GM21825 (cell line): ENCODE results near the gene E2F6.

ENCODE experiments used
- ATAC-seq: cut with Tn5 transposase; IDR thresholded peaks from one replicate; pipeline ENCODE4 v1.9.1; 2021; ENCODE audit warnings: mild to moderate bottlenecking, moderate library complexity; ENCODE audit not compliant: unreplicated experiment

Gene E2F6, protein sequence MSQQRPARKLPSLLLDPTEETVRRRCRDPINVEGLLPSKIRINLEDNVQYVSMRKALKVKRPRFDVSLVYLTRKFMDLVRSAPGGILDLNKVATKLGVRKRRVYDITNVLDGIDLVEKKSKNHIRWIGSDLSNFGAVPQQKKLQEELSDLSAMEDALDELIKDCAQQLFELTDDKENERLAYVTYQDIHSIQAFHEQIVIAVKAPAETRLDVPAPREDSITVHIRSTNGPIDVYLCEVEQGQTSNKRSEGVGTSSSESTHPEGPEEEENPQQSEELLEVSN

DNA sequence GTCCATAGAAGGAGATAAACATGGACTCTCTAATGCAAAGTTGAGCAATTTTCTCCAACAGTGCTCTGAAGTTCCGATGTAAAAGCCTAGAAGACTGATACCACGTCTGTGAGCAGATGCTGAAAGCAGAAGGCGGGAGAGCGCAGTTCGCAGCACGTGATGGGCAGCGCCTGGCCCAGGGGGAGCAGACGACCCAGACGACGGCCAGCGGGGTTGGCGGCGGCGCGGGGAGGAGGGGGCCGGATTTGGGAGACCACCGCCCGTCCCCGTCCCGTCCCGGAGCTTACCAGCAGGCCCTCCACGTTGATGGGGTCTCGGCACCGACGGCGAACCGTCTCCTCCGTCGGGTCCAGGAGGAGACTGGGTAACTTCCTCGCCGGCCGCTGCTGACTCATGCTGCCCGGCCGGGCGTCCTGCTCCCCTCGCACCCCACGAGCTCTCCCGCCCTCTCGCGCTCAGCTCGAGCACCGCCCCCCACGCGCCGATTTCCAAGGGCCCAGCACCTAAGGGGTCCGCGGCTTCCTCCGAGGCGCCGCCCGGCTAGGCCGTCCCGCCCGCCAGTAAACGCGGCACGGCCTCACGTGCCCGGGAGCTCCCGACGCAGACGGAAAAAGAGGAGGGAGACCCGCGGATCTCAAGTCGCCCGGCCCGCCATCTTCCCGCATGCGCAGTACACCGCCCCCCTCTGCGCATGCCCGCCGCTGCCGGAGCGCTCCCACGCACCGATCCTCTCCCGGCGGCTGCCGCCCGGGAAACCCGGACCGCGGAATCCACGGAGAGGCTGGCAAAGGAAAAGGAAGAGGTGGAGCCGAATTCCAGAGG lies at the start of gene E2F6:
TSS of gene E2F6 (minus strand) at position 677 of the 822 bp plus-strand sequence. CDS start at position 395, 282 bp downstream.
- peak; percentile 76 for ATAC-seq

DNA sequence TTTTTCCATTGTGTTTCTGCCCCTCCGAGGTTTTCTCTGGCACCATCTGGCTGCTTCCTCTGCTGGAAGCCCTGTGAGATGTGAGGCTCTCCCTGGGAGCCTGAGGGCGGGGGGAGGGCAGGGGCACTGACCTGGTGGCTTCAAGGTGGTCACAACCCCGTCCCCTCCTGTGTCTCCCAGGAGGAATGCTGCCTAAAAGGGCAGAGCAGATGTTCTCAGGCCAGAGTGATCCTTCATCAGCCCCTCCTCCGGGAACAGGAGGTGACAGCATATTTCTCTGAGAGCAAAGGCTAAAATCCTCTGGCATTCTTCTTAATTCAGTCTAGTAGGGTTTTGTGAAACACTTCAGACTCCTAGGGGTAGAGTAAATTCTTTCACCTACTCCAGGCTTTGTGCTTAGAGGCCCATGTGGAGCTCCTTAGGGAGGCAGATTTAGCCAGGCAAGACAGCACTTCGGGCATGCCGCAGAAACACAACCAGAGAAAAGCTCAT lies 49.6 kb upstream of the E2F6 start:
- no peak for ATAC-seq

DNA sequence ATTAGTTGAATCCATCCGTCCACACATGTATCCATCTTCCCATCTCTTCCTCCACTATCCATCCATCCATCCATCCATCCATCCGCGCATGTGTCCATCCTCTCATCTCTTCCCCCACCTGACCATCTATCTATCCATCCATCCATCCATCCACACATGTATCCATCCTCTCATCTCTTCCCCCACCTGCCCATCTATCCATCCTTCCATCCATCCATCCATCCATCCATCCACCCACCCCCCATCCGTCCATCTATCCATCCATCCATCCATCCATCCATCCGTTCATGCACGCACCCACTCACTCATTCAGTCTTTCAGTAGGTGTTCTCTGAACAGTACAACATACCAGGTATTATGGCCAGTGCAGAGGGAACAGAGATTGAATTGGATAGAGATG lies 48.9 kb upstream of the E2F6 start:
- no peak for ATAC-seq

DNA sequence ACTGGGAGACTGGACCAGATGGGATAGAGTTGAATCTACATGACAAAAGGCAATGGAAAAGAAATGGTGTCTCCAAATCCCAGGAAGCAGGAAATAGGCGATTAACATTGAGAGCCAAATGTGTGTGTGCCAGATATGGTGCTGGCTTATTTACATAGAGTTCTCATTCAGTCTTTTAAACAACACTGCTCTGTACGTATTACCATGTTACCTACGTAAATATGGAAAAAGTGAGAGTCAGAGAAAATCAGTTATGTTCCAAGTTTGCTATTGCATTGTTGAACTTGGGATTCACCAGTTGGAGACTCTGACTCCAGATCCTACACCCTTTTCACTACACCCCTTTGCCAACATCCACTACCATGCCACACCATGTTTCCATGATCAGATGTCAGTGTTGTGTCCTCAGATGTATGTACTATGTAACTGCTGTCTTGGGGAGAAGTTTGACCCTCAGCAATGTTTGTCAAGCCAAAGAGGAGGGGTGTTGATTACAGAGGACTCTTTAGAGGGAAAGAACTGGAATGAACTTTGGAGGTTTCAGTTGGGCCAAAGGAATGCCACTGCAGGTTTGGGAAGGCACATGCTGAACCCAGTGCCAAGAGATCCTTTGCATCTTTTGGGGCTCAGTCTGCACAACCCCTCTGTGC lies 48.2 kb upstream of the E2F6 start:
- ATAC-seq: no peak

DNA sequence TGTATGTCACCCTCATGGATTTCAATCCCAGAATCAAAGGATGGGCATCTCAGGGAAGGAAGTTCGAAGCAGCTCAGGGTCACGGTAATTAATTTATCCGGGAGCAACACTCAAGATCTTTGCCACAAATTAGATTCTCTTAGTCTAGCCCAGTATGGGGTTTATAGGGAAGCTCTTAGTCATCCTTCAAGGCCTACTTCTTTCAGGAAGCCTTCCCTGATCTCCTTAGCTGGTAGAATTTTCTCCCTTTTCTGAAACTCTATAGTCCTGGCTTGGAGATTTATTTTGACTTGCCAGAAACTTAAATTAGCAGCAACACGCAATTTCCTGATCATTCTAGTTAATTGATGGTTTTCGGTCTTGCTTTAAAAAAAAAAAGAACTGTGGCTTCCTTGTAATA lies 47.4 kb upstream of the E2F6 start:
- no peak for ATAC-seq

DNA sequence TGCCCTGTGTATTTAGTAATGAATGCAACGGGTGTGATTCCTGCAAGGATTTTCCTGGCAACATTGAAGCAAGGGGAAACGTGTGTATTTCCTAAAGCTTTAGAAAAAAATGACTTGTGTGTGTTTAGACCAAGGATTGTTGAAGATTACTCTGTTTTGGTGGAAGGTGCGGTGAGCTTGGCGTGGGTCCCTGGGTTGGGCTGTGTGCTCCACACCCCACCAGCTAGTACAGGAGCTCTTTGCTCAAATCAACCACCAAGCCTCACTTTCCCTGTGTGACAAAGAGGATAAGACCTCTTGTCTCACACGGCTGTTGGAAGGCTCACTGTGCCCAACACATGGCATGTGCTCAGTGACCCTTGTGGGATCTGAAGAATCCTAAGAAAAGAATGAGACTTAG lies 46.5 kb upstream of the E2F6 start:
- ATAC-seq: no peak

DNA sequence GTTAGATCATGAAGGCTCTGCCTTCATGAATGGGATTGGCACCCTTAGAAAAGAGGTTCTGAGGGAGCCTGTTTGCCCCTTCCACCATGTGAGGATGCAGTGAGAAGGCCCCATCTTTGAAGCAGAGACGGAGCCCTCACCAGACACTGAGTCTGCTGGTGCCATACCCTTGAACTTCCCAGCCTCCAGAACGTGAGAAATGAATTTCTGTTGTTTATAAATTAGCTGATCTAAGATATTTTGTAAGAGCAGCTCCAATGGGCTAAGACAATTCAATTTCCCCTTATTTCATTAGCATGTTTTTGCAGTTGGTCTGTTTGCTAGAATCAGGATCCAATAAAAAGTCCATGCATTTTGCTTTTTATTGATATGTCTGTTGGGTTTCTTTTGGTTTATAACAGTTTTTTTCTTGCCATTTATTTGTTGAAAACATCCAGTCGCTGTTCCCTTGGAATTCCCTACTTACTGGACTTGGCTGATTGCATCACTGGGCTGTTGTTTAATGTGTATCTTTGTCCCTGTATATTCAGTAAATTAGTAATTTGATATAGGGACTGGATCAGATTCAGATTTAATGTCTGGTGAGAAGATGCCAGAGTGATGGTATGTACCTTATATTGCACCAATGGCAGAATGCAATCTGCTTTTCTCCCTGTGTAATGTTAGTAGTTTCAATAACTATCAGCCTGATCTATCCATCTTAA lies 43.8 kb upstream of the E2F6 start:
- no peak for ATAC-seq

GRCh38 chr2:11508279-11508678 lies 42.3 kb upstream of the E2F6 start:
- ATAC-seq: no peak

- ATAC-seq: no peak
These were observed 41.6 kb upstream of the E2F6 start for GRCh38 chr2:11507517-11507916.

GRCh38 chr2:11506611-11506969 lies 40.6 kb upstream of the E2F6 start:
- no peak for ATAC-seq

DNA sequence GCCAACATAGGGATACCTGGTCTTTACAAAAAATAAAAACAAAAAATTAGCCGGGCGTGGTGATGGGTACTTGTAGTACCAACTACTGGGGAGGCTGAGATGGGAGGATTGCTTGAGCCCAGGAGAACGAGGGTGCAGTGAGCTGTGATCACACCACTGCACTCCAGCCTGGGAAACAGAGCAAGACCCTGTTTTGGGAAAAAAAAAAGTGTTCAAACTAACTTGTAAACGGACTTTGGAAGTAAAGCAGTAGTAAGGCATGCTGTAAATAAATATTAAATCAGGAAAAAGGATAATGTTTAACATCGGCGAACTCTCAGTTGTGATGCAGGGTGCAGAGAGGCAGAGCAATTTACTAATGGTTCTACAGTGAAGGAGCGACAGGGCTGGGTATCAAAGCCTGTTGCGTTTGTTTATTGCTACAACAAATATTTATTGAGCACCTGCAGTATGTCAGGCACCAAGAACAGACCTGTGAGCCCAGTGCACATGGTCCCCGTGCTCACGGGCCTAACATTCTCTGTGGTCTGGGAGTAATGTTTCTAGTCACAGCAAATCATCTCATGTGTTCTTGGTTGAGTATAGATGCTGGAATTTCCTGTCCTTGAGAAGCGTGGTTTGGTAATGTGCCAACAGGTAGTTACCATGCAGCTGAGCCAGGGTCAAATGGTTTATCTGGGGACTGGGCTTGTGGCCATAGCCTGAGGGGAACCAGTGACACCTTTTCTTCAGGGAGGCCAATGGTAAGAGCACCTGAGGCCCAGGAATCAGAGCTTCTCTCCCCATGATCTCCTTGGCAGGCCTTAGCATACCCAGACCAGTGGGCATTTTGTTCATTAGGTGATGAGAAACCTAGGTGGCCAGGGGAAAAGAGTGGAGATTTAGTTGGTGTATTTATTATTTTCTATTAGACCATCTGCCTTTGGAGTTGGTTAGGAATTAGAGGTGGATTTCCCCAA lies 40.0 kb upstream of the E2F6 start:
- ATAC-seq: peak; percentile 46

DNA sequence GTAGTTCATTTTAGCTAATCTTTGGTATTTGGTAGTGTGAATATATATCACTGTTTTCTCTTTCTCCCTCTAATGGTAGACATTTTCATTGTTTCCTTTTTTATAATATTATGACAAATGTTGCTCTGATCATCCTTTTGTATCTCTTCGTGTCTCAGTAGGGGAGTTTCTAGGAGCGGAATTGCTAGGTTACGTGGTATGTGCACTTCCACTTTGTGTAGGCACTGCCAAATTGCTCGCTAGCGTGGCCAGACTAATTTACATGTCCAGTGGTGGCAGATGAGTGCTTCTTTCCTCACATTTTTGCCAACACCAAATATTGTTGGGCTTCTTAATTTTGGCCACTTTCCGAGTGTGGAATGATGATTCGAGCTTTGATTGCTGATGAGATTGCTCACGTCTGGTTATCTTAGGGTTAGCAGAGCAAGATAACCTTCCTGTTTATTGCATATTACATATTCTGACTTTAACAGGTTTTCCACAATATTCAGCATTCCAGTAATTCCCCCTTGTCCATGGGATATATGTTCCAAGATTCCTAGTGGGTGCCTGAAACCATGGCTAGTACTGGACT lies 37.5 kb upstream of the E2F6 start:
- no peak for ATAC-seq

DNA sequence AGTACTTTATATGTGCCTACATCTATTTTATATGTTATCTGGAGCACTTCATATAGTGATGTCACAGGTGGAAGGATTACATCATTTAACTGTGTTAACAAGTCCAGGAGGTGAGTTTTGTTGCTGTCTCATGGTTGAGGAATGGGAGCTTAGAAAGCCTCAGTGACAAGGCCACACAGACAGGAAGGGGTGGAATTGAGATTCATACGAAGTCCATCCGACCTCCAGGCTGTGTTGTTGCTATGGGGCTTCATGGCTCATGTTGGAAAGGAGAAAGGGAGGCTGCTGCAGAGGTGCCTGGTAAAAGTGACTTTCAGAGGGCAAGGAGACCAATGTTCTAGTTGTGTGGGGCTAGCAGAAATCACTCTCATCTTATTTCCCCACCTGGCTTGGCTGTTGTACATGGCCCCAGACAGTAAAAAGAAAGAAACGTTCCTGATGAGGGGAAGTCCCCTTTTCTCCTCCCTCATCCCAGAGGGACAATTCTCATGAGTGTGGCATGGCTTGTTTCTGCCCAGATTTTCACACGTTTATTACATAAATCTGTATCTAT lies 36.9 kb upstream of the E2F6 start:
- no peak for ATAC-seq

DNA sequence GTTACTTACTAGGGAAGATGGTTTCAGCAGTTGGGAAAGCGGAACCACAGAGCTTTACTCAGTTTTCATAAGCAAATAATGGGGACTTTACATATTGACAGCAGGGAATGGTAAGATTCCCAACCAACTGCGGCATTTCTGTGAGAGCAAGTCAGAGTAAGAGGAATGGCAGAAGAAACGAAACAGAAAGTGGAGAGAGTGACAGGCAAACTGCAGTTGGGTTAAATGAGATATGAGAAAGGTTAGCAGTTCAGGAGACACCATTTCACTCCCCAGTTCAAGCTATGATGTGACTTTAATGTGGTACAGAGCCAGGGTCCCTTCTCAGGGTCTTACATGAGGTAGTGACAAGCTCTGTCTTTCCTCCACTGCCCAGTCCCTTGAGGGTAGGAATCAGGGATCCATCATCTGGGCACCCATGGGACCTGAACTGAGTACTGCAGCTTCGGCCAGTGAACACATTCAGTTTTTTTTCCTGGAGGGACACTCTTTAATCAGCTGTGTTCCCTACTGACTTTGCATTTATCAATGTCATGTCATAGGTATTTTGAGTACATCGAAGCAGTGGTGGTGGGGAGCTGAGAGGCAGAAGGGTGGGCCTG lies 34.8 kb upstream of the E2F6 start:
- ATAC-seq: no peak

- ATAC-seq: no peak
These were observed 33.3 kb upstream of the E2F6 start for GRCh38 chr2:11499081-11499743.

GRCh38 chr2:11498543-11499034 lies 32.6 kb upstream of the E2F6 start:
- peak; percentile 89 for ATAC-seq

DNA sequence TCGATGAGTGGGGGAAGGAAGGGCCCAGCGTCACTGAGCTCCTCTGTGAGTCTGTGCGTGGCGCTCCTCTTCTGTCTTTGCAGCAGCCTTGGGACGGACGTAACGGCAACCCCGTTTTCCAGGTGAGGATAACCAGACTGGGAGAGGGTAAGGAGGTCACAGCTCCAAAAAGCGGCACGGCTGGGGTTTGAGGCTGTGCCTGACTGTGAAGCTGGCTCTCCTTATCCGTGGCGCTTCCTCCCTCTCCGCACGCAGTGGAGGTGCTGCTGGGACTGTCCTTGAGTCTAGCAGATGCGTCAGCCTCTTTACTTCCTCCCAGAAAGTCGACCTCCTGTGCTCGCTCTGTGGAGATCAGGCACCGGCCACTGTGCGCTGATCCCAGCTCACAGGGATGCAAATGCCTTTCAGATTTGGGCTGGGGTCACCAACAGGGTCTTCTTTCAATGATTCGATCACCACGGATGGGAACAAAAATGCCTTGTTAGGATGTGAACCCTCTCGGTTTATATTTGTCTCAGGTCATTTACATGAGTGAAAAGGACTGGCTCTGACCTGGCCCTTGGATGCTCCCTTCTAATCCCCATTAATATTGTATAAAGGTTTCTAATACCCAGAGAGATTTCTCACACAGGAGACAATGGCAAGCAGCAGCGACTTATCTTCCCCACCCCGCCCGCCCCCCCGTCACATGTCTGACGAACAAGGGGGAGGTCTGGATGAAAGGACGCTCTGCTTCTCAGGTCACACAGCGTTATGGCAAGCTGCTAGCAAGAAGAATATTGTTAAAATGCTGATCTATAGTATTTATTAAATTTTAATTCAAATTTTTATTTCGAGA lies 30.1 kb upstream of the E2F6 start:
- no peak for ATAC-seq
